ENCODE data around the gene DNMT3L.
"Not testable (repeated sequence)": the region's sequence is repeated elsewhere in the genome, so short reads cannot be mapped to it uniquely, and the experiment has no call there.

Gene DNMT3L

DNA sequence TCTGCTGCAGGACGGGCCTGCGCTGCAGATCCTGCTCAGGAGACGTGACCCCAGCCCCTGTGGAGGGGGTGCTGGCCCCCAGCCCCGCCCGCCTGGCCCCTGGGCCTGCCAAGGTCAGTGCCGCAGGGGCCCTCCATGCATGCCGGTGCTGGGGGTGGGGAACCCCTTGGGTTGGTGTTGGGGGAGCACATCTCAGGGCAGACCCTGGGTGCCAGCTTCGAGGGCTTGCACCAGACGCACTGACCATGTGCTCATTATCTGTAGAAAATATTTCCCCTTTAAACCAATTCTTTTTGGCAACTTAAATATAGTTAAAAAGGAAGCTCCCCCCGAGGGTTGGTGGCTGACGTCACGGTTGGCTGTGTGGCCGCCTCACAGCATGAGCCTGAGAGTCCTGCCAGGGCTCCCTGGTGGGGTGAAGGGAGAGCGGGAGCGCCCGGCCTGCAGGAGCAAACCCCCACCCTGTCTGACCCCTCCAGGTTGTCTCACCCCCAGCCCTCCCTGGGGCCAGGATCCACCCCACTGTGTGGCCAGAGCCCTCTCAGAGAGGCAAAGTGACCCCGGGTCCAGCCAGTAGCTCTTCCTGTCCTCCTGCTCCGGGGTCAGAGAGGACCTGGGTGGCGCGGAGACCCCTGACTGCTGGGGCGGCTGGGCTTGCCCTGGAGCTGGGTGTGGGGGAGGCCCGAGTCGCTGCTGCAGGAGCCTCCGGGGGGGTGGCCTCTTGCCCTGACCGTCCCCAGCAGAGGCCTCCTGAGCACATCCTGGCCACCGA is 32.9 kb upstream of the DNMT3L start:
- DNase-seq, result no peak

DNA sequence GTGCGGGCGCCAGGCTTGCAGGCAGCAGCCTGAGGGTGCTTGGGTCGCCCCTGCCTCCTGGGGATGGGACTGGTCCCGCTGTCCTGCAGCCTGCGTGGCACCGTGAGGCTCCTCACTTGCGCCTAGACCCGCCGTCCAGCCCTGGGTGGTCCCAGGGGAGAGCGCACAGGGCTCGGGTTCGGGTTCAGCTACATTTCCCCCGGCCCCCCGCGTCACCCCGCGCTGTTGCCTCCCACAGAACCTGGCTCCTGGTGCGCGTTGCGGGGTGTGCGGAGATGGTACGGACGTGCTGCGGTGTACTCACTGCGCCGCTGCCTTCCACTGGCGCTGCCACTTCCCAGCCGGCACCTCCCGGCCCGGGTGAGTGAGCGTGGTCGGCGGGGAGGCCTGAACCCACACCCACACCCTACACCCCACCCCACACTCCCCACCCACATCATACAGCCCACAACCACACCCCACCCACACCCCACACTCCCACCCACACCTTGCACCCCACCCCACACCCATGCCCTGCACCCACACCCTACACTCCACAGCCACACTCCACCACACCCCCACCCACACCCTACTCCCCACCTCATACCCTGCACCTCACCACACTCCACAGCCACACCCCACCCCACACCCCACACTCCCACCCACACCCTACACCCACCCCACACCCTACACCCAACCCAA is 32.0 kb upstream of the DNMT3L start:
- no peak for DNase-seq

DNA sequence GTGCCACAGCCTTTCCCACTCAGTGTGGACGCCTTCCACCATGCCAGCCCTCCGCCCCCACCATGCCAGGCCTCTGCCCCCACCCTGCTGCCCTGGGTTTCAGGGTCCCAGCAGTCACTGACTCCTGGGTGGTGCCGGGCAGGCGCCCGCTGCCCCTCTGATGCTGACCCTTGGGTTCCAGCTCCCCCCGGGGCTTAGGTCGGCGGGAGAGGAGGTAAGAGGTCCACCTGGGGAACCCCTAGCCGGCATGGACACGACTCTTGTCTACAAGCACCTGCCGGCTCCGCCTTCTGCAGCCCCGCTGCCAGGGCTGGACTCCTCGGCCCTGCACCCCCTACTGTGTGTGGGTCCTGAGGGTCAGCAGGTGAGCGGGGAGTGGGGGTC is 31.1 kb upstream of the DNMT3L start:
- no peak for DNase-seq

DNA sequence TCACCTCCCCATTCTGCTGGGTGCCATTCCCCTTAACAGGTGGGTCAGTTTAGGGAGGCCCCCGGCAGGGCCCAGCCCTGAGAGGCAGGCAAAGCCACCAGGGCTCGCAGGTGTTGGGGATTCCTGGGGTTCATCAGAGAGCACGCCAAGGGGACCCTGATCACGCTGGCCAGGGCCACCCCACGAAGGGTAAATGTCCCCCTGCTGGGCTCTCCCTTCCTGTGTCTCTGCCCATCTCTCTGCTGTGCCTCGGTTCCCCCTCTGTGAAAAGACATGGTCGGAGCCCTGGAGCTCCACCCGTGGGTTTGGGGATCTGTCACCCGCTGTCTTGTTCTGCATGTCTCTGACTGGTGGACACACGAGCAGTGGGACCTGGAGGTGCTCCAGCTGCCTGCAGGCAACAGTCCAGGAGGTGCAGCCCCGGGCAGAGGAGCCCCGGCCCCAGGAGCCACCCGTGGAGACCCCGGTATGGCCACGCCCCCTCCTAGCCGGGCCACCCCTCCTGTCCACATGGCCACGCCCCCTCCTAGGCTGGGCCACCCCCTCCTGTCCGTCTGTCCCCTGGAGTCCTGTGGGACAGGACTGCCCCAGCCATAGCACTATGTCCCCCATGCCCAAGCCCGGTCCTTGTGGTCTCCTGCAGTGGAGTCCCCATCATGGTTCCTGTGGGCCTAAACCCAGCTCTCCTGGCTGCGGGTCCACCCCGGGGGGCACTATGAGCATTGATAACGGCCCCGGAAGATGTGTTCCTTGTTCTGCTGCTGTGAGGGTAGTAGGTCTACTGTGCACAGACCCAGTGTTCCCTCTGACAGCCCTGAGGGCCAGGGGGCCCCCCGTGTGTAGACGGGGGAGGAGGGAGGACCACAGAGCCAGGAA is 30.5 kb upstream of the DNMT3L start:
- DNase-seq, result no peak

DNA sequence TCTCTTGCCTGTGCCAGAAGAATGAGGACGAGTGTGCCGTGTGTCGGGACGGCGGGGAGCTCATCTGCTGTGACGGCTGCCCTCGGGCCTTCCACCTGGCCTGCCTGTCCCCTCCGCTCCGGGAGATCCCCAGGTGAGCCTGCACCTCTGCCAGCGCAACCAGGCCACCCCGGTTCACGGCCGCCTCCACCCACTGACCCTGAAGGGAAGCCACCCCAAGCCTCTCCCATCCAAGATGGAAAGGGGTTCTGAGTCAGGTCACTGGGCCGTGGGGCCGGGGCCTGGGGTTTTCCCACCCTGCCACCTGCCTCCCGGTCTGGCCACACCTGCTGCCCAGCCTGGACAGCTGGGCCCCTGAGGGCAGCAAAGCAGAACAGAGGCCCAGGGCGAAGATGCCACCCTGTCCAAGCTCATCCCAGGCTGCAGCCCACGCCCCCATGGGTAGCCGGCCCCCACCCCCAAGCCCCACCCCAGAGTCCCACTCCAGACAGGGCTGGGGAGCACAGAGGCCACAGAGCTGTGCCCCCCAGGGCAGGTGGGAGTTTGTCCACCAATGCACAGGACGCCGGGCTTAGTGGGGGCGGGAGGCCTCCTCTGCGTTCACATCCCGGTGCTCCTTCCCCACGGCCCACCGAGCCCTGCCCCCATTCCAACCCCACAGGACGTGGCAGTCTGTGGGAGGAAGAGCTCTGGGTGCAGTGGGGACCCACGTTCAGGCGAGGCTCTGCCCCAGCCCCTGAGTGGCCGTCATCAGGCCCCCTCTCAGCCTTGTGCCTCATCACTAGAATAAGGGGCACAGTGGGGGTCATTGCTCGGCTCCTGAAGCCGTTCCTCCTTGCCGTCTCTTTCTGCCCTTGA is 29.6 kb upstream of the DNMT3L start:
- no peak for DNase-seq

DNA sequence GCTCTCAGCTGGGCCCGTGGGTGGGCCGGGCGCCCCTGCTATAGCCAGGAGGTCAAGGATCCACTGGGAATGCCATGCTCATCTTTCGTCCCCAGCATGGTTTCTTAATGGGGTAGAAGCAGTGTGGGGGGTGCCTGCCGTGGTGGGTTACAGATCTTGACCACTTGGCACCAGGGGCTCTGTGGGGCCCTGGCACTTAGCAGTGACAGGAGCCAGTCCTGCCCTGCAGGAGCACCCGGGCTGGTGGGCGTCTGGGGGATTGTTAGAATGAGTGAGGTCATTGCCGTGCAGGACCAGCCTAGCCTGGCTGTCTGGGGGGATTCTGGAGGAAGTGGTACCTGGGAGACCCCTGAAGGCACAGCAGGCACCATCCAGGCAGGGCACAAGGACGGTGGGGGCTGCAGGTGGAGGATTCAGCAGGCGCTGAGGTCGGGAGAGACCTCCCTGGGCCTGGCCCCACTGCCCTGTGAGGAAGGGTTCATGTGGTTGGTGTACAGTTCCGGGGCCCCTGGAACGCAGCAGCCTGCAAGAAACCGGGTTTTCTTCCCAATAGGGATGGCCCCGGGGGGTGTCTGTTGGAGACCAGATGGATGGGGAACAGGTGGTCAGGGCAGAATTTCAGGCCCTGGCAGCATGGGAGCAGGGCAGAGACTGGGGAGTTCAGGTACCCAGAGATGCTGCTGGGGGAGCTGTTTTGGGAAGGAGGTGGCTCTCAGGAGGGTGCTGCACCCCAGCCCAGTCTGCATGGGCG is 28.8 kb upstream of the DNMT3L start:
- no peak for DNase-seq

DNA sequence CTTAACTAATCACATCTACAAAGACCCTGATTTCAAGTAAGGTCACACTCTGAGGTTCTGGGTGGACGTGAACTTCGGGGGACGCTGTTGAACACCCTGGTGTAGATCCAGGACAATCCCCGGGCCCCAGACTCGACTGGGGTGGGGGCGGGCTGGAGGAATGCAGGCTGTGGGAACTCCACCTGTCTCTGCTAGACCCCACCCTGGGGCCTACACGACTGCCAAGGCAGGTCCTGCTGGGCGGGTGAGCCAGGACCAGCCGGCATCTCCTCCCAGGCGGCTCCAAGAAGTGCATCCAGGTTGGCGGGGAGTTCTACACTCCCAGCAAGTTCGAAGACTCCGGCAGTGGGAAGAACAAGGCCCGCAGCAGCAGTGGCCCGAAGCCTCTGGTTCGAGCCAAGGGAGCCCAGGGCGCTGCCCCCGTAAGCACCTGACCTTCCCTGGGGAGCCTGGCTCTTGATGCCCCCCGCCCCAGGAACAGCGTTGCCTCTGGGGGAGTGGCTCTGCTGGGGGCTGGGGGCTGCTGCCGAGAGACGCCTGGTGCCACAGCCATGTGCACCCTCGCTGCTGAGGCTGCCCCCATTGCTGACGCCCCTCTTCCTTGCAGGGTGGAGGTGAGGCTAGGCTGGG is 27.8 kb upstream of the DNMT3L start:
- no peak for DNase-seq

DNA sequence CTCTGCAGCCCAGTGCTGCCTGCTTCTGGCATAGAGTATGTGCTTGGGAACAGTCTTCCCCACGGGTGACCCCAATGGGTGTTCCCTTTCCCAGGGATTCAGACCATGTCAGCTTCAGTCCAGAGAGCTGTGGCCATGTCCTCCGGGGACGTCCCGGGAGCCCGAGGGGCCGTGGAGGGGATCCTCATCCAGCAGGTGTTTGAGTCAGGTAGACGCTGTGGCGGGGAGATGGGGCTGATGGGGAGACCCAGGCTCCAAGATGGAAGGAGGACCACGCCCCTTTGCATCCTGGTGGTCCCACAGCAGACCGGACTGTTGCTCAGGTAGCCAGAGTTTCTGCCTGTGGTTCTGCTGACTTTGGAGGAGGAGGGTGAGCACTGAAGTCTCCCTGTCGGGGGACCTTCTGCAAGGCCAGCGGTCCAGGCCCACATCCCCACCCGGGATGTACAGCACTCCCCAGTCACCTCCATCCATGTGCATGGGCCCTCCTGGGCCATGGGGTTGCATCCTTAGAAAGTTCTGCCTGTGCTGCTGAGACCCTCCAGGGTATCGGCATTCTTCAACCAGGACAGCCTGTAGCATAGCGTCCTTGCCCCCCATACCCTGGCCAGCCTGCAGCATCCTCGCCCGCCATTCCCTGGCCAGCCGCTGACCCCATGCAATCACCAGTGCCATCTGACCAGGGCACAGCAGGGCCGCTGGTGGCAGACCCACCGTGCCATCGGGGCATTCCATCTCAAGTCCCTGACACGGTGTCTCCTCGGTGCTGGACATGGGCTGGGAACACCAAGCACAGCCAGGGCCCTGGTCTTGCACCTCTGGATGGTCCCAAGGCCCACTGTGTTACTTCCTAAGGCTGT is 26.8 kb upstream of the DNMT3L start:
- no peak for DNase-seq

DNA sequence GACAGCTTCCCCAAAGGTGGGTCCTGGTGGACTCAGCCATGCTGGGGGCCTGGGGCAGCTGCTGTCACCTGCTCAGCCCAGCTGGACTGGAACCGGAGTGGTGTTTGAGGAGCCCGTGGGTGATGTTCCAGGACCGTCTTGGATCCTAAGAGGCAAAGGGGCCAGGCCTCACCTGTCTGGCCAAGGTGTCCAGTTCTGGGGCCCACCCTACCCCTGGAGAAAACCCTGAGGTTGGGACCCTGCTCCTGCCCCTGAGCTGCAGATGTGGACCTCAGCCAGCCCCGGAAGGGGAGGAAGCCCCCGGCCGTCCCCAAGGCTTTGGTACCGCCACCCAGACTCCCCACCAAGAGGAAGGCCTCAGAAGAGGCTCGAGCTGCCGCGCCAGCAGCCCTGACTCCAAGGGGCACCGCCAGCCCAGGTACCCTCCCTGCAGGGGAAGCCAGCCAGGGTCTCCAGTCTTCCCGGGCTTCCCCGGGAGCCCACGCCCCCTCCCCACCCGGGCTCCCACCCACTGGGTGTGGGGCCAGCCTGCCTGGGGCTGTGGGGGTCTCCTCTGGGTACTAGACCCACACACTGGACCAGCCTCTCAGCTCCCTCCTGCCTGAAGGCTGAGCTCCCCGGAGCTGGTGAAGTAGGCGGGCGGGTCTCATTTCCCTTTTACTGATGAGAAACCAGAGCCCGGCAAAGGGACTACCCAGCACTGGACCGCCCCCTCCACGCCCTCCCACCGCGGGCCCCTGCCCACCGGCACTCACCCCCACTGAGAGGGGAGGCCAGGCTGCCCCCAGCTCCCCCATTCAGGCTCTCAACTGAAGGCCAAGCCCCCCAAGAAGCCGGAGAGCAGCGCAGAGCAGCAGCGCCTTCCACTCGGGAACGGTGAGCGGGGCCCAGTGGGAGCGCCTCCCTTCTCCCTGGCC is 25.3 kb upstream of the DNMT3L start:
- DNase-seq, result no peak

DNA sequence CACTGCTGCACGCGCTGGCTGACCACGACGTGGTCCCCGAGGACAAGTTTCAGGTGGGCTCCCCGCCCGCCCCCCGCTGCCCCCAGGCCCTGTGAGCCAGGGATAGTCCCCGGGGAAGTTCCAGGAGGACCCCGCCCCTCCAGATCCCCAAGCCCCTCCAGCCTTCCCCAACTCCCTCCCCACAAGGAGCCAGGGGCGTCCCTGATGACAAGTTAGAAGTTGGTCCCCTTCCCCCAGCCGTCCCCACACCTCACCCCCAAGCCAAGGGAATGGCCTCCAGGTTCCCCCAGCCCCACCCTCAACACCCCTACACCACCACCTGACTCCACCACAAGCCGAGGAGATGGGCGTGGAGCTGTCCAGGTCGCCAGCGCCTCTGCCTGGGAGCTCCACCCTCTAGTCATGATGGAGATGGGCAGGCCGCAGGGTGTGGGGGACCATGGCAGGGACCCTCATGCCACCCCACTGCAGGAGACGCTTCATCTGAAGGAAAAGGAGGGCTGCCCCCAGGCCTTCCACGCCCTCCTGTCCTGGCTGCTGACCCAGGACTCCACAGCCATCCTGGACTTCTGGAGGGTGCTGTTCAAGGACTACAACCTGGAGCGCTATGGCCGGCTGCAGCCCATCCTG is 24.5 kb upstream of the DNMT3L start:
- no peak for DNase-seq

DNA sequence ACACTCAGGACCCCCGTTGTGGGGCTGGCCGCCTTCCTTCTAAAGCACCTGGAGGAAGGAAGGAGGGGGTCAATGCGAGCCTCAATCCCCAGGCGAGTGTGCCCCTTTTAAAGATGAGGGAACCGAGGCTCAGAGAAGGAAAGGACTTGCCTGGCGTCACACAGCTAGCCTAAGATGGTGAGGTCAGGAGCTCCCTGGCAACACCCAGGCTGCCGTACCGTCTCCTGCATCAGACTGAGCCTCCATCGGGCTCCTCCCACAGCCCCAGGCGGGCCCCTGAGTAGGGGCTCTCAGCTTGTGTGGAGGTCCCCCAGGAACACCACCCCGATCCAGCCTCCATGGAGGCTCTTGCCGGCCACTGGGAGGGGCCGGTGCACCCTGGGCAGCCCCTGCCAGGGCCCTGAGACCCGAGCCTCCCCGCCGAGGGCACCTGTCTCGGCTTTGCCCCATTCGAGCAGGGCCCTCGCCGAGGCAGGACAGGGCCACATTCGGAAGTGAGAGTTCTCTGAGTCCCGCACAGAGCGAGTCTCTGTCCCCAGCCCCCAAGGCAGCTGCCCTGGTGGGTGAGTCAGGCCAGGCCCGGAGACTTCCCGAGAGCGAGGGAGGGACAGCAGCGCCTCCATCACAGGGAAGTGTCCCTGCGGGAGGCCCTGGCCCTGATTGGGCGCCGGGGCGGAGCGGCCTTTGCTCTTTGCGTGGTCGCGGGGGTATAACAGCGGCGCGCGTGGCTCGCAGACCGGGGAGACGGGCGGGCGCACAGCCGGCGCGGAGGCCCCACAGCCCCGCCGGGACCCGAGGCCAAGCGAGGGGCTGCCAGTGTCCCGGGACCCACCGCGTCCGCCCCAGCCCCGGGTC is 23.7 kb upstream of the DNMT3L start, which contains the start of gene AIRE:
Gene AIRE, plus strand, starts transcription at position 739 of the 855 bp plus-strand sequence. CDS start 131 bp downstream, outside the sequence.
- DNase-seq, result no peak

DNA sequence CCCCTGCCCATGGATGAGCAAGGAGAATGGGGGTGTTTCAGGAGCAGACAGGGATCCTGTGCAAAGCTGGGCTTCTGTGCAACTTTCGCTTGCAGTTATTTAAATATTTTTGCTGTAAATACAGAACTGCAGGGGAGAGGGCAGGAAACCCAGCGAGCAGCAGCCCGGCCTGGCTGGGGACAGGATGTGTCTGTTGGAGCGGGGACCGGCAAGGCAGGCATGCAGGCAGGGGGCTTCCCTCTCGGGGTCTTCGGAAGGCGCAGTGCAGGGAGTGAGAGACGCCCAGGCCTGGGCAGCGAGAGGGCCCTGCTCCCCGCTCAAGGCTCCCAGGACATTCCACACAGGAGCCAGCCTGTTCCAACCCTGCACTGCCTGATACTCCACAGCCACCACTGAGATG is 22.3 kb upstream of the DNMT3L start:
- no peak for DNase-seq

DNA sequence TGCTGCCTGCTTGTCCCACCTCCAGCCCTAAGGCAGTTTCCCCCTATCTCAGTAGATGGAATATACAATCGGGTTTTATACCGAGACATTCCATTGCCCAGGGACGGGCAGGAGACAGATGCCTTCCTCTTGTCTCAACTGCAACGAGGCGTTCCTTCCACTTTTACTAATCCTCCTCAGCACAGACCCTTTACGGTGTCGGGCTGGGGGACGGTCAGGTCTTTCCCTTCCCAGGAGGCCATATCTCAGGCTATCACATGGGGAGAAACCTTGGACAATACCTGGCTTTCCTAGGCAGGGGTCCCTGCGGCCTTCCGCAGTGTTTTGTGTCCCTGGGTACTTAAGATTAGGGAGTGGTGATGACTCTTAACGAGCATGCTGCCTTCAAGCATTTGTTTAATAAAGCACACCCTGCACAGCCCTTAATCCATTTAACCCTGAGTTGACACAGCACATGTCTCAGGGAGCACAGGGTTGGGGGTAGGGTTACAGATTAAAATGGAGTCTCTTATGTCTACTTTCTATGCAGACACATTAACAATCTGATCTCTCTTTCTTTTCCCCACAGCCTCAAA is 21.6 kb upstream of the DNMT3L start:
- DNase-seq, result not testable (repeated sequence)

DNA sequence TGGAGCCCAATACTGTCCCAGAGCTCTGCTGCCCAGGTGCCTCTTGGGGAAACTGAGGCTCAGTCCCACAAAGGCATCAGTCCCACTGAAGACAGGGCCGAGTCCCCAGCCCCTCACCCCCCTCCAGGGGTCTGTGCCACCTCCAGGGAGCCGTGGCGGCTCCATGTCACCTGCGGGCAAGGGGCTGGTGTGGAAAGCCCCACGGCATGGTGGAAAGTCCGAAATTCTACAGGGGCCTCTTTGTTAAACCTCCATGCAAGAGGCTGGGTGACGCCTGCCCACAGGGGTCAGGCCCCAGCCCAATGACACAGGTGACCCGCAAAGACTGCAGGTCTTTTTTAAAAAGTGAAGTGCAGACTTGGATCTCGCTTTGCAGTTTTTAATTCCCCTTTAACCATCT is 20.7 kb upstream of the DNMT3L start:
- DNase-seq, result no peak

DNA sequence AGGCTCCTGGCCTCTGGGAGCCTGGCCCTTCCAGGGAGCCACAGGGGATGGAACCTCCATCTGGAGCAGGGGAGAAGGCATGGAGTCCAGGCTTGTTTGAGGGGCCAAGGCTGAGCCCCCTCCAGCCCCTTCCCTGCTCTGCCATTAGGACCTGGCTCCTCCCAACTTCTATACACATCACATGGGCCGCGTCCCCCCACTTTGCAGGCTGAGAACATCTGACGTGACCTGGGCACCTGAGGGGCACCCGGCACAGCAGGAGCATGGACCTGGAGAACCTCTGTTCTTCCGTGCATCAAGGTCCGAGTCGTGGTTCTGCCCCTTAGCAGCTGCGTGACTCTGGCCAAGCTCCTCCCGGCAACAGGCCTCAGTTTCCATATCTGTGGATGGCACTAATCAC is 20.1 kb upstream of the DNMT3L start:
- no peak for DNase-seq

DNA sequence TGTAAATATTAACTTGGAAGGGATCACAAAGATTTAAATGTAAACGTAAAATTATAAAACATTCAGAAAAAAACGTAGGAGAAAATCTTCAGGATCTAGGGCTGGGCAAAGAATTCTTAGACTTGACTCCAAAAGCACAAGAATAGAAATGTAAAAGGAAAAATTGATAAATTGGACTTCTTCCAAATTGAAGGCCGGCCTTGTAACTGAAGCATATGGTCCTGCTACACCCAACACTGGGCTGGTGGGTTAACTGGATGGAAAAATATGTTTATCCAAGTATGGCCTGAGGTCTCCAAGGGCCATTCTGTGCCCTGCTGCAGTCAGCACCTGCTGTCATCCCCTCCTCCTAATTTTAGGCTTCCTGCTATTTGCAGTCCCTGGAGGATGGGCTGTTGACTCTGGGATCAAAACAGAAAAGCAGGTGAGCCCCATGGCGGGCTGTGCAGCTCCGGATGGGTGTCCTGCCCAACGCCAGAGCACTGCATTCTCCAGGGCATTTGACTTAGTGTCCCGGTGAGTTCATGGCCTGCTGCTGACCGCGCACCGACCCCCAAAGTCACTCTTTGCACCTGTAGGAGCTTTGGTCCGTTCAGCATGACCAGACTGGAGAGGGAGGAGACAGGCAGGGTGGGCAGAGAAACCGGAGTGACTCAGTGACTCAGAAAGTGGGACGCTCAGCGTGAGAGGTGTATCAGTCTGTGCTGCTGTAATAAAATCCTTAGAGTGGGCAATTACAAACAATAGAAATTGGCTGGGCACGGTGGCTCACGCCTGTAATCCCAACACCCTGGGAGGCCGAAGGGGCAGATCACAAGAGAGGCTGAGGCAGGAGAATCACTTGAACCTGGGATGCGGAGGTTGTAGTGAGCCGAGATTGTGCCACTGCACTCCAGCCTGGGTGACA is 17.9 kb upstream of the DNMT3L start:
- peak; percentile 27 for DNase-seq
